IMR-90 (cell line): Measurements from ENCODE around the gene ISCU. TPM values are rescaled to one million over a fixed set of nuclear protein-coding genes. Genes with fewer than 3 reads are reported as not detected.

ENCODE experiments used
- ATAC-seq: fragments of 200-7000 bp; cut with Tn5 transposase; 2 replicates; pipeline ENCODE4 v1.9.1; 2020; ENCODE audit warnings: low read depth, mild to moderate bottlenecking, moderate library complexity
- BruUV-seq: library from RNA; stranded (reverse); fragments of 400-500 nt; replicated peaks from 2 replicates; lab custom pipeline; 2021; lab: Mats Ljungman, UMichigan
- CTCF ChIA-PET: fragments of 300-600 bp; formaldehyde crosslinking; extraction: SDS; loops from one replicate; lab custom pipeline; 2021; ENCODE audit warnings: antibody characterized with exemption; lab: Yijun Ruan, JAX
- POLR2A ChIA-PET: fragments of 300-600 bp; sonication (Branson Sonifier 250); formaldehyde crosslinking; loops from one replicate; lab custom pipeline; 2022; ENCODE audit warnings: antibody characterized with exemption; ENCODE audit not compliant: unreplicated experiment; lab: Charles Lee
- DNase-seq: peaks from one replicate; pipeline ENCODE4 v3.0.0; 2013
- H2AFZ ChIP-seq: replicated peaks from 2 replicates; pipeline ENCODE3; 2013; ENCODE audit warnings: low read length, mild to moderate bottlenecking; ENCODE audit not compliant: poor library complexity
- H2AK5ac ChIP-seq: 2 replicates; pipeline ENCODE4 v1.6.1; 2013; ENCODE audit warnings: low read depth, low read length, inconsistent platforms
- H2AK9ac ChIP-seq: replicated peaks from 2 replicates; pipeline ENCODE3; 2013; ENCODE audit warnings: mild to moderate bottlenecking, low read depth, low read length, moderate library complexity; ENCODE audit not compliant: poor library complexity
- H2BK120ac ChIP-seq: 2 replicates; pipeline ENCODE4 v1.6.1; 2013; ENCODE audit warnings: low read depth, low read length, inconsistent platforms
- H2BK15ac ChIP-seq: 3 replicates; pipeline ENCODE4 v1.6.1; 2013; ENCODE audit warnings: low read depth, low read length, inconsistent platforms
- H2BK20ac ChIP-seq: 2 replicates; pipeline ENCODE4 v1.6.1; 2013; ENCODE audit warnings: low read depth, mild to moderate bottlenecking, inconsistent platforms, low read length, moderate library complexity
- H2BK5ac ChIP-seq: 2 replicates; pipeline ENCODE4 v1.6.1; 2013; ENCODE audit warnings: mild to moderate bottlenecking, low read depth, low read length, inconsistent platforms; ENCODE audit not compliant: poor library complexity, severe bottlenecking
- H3K14ac ChIP-seq: replicated peaks from 2 replicates; pipeline ENCODE4 v1.6.1; 2013; ENCODE audit warnings: low read depth, low read length, inconsistent platforms
- H3K18ac ChIP-seq: 2 replicates; pipeline ENCODE4 v1.6.1; 2013; ENCODE audit warnings: low read depth, low read length, control low read depth
- H3K23ac ChIP-seq: 2 replicates; pipeline ENCODE4 v1.6.1; 2013; ENCODE audit warnings: low read depth, low read length, inconsistent platforms
- H3K27ac ChIP-seq: 2 replicates; pipeline ENCODE4 v1.5.1; 2013; ENCODE audit warnings: mild to moderate bottlenecking, control low read depth, low read length; ENCODE audit not compliant: insufficient read depth
- H3K27me3 ChIP-seq: 2 replicates; pipeline ENCODE4 v1.6.1; 2013; ENCODE audit warnings: low read length; ENCODE audit not compliant: control insufficient read depth, insufficient read depth
- H3K36me3 ChIP-seq: 2 replicates; pipeline ENCODE4 v1.6.1; 2013; ENCODE audit warnings: low read length, mixed read lengths; ENCODE audit not compliant: control insufficient read depth, insufficient read depth
- H3K4ac ChIP-seq: 2 replicates; pipeline ENCODE4 v1.6.1; 2013; ENCODE audit warnings: low read depth, low read length, inconsistent platforms
- H3K4me1 ChIP-seq: 2 replicates; pipeline ENCODE4 v1.6.1; 2013; ENCODE audit warnings: low read length, mixed read lengths; ENCODE audit not compliant: control insufficient read depth, insufficient read depth
- H3K4me2 ChIP-seq: 2 replicates; pipeline ENCODE4 v1.6.1; 2013; ENCODE audit warnings: low read depth, mild to moderate bottlenecking, control low read depth, low read length, moderate library complexity
- H3K4me3 ChIP-seq: 2 replicates; pipeline ENCODE4 v1.5.1; 2013; ENCODE audit warnings: low read depth, mild to moderate bottlenecking, control low read depth, low read length, moderate library complexity; ENCODE audit not compliant: insufficient read depth
- H3K56ac ChIP-seq: 2 replicates; pipeline ENCODE4 v1.6.1; 2013; ENCODE audit warnings: low read length, inconsistent platforms; ENCODE audit not compliant: insufficient read depth; ENCODE audit errors: extremely low read depth
- H3K79me1 ChIP-seq, 2 experiments: 2 replicates each; pipeline ENCODE4 v1.6.1; 2013; ENCODE audit warnings: low read length in 2 of 2, inconsistent platforms in 1 of 2, low read depth in 1 of 2
- H3K9ac ChIP-seq: 2 replicates; pipeline ENCODE4 v1.6.1; 2013; ENCODE audit warnings: low read depth, low read length, control low read depth
- H3K9me1 ChIP-seq: 2 replicates; pipeline ENCODE4 v1.6.1; 2013; ENCODE audit warnings: low read length, inconsistent platforms; ENCODE audit not compliant: insufficient read depth
- H3K9me3 ChIP-seq: 2 replicates; pipeline ENCODE4 v1.6.1; 2013; ENCODE audit warnings: low read length; ENCODE audit not compliant: control insufficient read depth, insufficient read depth
- H4K20me1 ChIP-seq: 2 replicates; pipeline ENCODE4 v1.6.1; 2013; ENCODE audit warnings: low read length, inconsistent platforms; ENCODE audit not compliant: insufficient read depth
- H4K5ac ChIP-seq: 2 replicates; pipeline ENCODE4 v1.6.1; 2013; ENCODE audit warnings: mild to moderate bottlenecking, low read depth, low read length, control low read depth
- H4K8ac ChIP-seq, 2 experiments: 2 replicates each; pipeline ENCODE4 v1.6.1; 2013; ENCODE audit warnings: low read depth in 2 of 2, low read length in 2 of 2, control low read depth in 1 of 2, inconsistent platforms in 1 of 2
- H4K91ac ChIP-seq: 2 replicates; pipeline ENCODE4 v1.6.1; 2013; ENCODE audit warnings: low read depth, low read length, inconsistent platforms; ENCODE audit not compliant: insufficient read depth
- BHLHE40 ChIP-seq: fragments of 150-350 bp; IDR thresholded peaks from 2 replicates; pipeline ENCODE4 v1.6.1; 2016; ENCODE audit warnings: mild to moderate bottlenecking, low read depth, low read length
- CEBPB ChIP-seq: IDR thresholded peaks from 2 replicates; pipeline ENCODE4 v1.6.1; 2012; ENCODE audit warnings: low read depth, low read length, improper control_type of control experiment
- CHD1 ChIP-seq: IDR thresholded peaks from 2 replicates; pipeline ENCODE4 v1.6.1; 2012; ENCODE audit warnings: low read depth, low read length, improper control_type of control experiment
- CTCF ChIP-seq: conservative IDR thresholded peaks from 2 replicates; pipeline ENCODE4 v1.5.1; 2012; ENCODE audit warnings: mild to moderate bottlenecking, low read depth, low read length, improper control_type of control experiment
- ELK1 ChIP-seq: fragments of 150-350 bp; IDR thresholded peaks from 2 replicates; pipeline ENCODE4 v1.6.1; 2016; ENCODE audit warnings: low read depth, mild to moderate bottlenecking, low read length, moderate library complexity, borderline replicate concordance
- FOS ChIP-seq: fragments of 150-350 bp; IDR thresholded peaks from 2 replicates; pipeline ENCODE4 v1.6.1; 2016; ENCODE audit warnings: low read depth, low read length
- MAFK ChIP-seq: IDR thresholded peaks from 2 replicates; pipeline ENCODE4 v1.6.1; 2012; ENCODE audit warnings: low read depth, low read length, improper control_type of control experiment
- MAZ ChIP-seq: IDR thresholded peaks from 2 replicates; pipeline ENCODE4 v1.6.1; 2012; ENCODE audit warnings: low read depth, mild to moderate bottlenecking, low read length, improper control_type of control experiment, moderate library complexity, borderline replicate concordance
- MXI1 ChIP-seq: IDR thresholded peaks from 2 replicates; pipeline ENCODE4 v1.6.1; 2012; ENCODE audit warnings: low read depth, mild to moderate bottlenecking, low read length, moderate library complexity, borderline replicate concordance
- NFE2L2 ChIP-seq: fragments of 150-350 bp; IDR thresholded peaks from 2 replicates; pipeline ENCODE4 v1.6.1; 2016; ENCODE audit warnings: low read depth, mild to moderate bottlenecking, low read length
- POLR2A ChIP-seq: IDR thresholded peaks from 2 replicates; pipeline ENCODE4 v1.6.1; 2012; ENCODE audit warnings: mild to moderate bottlenecking, low read depth, low read length
- RAD21 ChIP-seq: IDR thresholded peaks from 2 replicates; pipeline ENCODE4 v1.6.1; 2012; ENCODE audit warnings: low read length, improper control_type of control experiment
- RFX5 ChIP-seq: IDR thresholded peaks from 2 replicates; pipeline ENCODE4 v1.8.0; 2012; ENCODE audit warnings: low read depth, mild to moderate bottlenecking, low read length, moderate library complexity
- USF2 ChIP-seq: fragments of 150-350 bp; IDR thresholded peaks from 2 replicates; pipeline ENCODE4 v1.6.1; 2017; ENCODE audit warnings: mild to moderate bottlenecking, antibody characterized with exemption, low read length, low read depth
- WGBS, 2 experiments: methylation state at CpG; one replicate each; pipeline versions ENCODE4 v1.1.5 to v1.1.7; 2013; ENCODE audit warnings: missing lambda C conversion rate in 2 of 2; ENCODE audit not compliant: insufficient read length in 1 of 2; ENCODE audit errors: extremely low coverage in 2 of 2; 5-methylcytosine and 5-hydroxymethylcytosine counted together
- dilution Hi-C: fragments of 300-500 bp; cut with HindIII; formaldehyde crosslinking; loops from one replicate; pipeline ENCODE4 v1.14.3; 2018; ENCODE audit warnings: low sequenced_read_pairs; ENCODE audit not compliant: unreplicated experiment
- in situ Hi-C: fragments of 300-500 bp; cut with MboI; formaldehyde crosslinking; loops from 3 replicates; pipeline ENCODE4 v1.14.3; 2019; ENCODE audit warnings: low sequenced_read_pairs, inconsistent platforms, mixed read lengths
- intact Hi-C: fragments of 100-400 bp; cut with micrococcal nuclease; formaldehyde crosslinking; loops from 2 replicates; pipeline ENCODE4 v1.10.0; 2022
- polyA plus RNA-seq, 3 experiments: library from polyadenylated mRNA; depleted of rRNA; stranded (reverse); fragments of >200 nt; gene quantifications; 2 replicates each; pipeline ENCODE4 v1.2.3, GENCODE V29; 2012; ENCODE audit warnings: low replicate concordance in 1 of 3
- total RNA-seq: library from RNA; depleted of rRNA; stranded (reverse); fragments of >200 nt; gene quantifications from 2 replicates; pipeline ENCODE4 v1.2.3, GENCODE V29; 2012

ISCU gene
- total and polyA plus RNA-seq, 2 of the 4 experiments (the other 2 are of a cell fraction), result 52.7 to 87.2 TPM

GRCh38 chr12:108616941-108617858 lies 54.8 kb downstream of the ISCU start:
- 77% methylated on average over 6 of the region's 14 CpGs; no CpG with 5 or more reads in 1 of the 2 experiments for WGBS, 2 experiments
- Histone ChIP-seq H4K91ac (no peak overlapping the region), H3K14ac (no peak overlapping the region), H2BK5ac (no peak overlapping the region), H2AK9ac (peak overlapping the region; percentile 78), H2BK120ac (no peak overlapping the region), H4K5ac (no peak overlapping the region), H2AFZ (no peak overlapping the region), H4K8ac (no peak overlapping the region), H3K36me3 (no peaks in the 10 kb centered on the region), H3K56ac (no peak overlapping the region), H3K4me3 (no peak overlapping the region), H3K79me1 (peaks cover 0 to 2% of the 10 kb centered on the region in 2 experiments; a peak in 1 of 4 replicates), H3K27me3 (no peaks in the 10 kb centered on the region), H4K20me1 (no peaks in the 10 kb centered on the region), H2BK20ac (no peak overlapping the region; the same call in 1 of the 2 replicates), H3K9me3 (peaks cover 3% of the 10 kb centered on the region; the same call in 1 of the 2 replicates), H2BK15ac (no peak overlapping the region), H3K4ac (peak overlapping the region; percentile 30), H3K27ac (no peak overlapping the region), H3K18ac (no peak overlapping the region), H2AK5ac (peak overlapping the region; percentile 25), H3K9me1 (peaks cover 5% of the 10 kb centered on the region; the same call in 1 of the 2 replicates), H3K4me2 (no peak overlapping the region), H3K4me1 (peaks cover 4% of the 10 kb centered on the region), H3K9ac (no peak overlapping the region), H3K23ac (no peak overlapping the region)
- CTCF ChIA-PET, result interaction anchor here (0.7 to 2.1 kb wide), 6 partner anchors 11 to 52 kb away, joined by 3 to 37 read pairs (median 6); partner anchors contain the start of gene TMEM119
- intact Hi-C loops (no loop called here), dilution Hi-C loops (no loop called here), in situ Hi-C loops (loop anchor here (5.0 kb wide), 1 partner anchor 50 kb away; no protein-coding TSS in a partner anchor)
- ATAC-seq (no peak), DNase-seq (no peak)
- BruUV-seq, result no TSS peak
- POLR2A ChIA-PET, result no interaction called here
- TF ChIP-seq RAD21 (no peak), MAFK (no peak), CTCF (no peak), FOS (no peak), USF2 (no peak), MAZ (no peak), RFX5 (no peak), ELK1 (no peak), POLR2A (no peak), NFE2L2 (no peak), MXI1 (no peak), BHLHE40 (no peak), CEBPB (no peak), CHD1 (no peak)
